IMR-90 (cell line): ENCODE results near the gene CAPRIN1. TPM values are rescaled to one million over a fixed set of nuclear protein-coding genes. Genes with fewer than 3 reads are reported as not detected.

Source experiments
- ATAC-seq: fragments of 200-7000 bp; cut with Tn5 transposase; 2 replicates; pipeline ENCODE4 v1.9.1; 2020; ENCODE audit warnings: low read depth, mild to moderate bottlenecking, moderate library complexity
- BruUV-seq: library from RNA; stranded (reverse); fragments of 400-500 nt; replicated peaks from 2 replicates; lab custom pipeline; 2021; lab: Mats Ljungman, UMichigan
- CTCF ChIA-PET: fragments of 300-600 bp; formaldehyde crosslinking; extraction: SDS; loops from one replicate; lab custom pipeline; 2021; ENCODE audit warnings: antibody characterized with exemption; lab: Yijun Ruan, JAX
- POLR2A ChIA-PET: fragments of 300-600 bp; sonication (Branson Sonifier 250); formaldehyde crosslinking; loops from one replicate; lab custom pipeline; 2022; ENCODE audit warnings: antibody characterized with exemption; ENCODE audit not compliant: unreplicated experiment; lab: Charles Lee
- DNase-seq: peaks from one replicate; pipeline ENCODE4 v3.0.0; 2013
- H2AFZ ChIP-seq: replicated peaks from 2 replicates; pipeline ENCODE3; 2013; ENCODE audit warnings: low read length, mild to moderate bottlenecking; ENCODE audit not compliant: poor library complexity
- H2AK5ac ChIP-seq: 2 replicates; pipeline ENCODE4 v1.6.1; 2013; ENCODE audit warnings: low read depth, low read length, inconsistent platforms
- H2AK9ac ChIP-seq: replicated peaks from 2 replicates; pipeline ENCODE3; 2013; ENCODE audit warnings: mild to moderate bottlenecking, low read depth, low read length, moderate library complexity; ENCODE audit not compliant: poor library complexity
- H2BK120ac ChIP-seq: 2 replicates; pipeline ENCODE4 v1.6.1; 2013; ENCODE audit warnings: low read depth, low read length, inconsistent platforms
- H2BK15ac ChIP-seq: 3 replicates; pipeline ENCODE4 v1.6.1; 2013; ENCODE audit warnings: low read depth, low read length, inconsistent platforms
- H2BK20ac ChIP-seq: 2 replicates; pipeline ENCODE4 v1.6.1; 2013; ENCODE audit warnings: low read depth, mild to moderate bottlenecking, inconsistent platforms, low read length, moderate library complexity
- H2BK5ac ChIP-seq: 2 replicates; pipeline ENCODE4 v1.6.1; 2013; ENCODE audit warnings: mild to moderate bottlenecking, low read depth, low read length, inconsistent platforms; ENCODE audit not compliant: poor library complexity, severe bottlenecking
- H3K14ac ChIP-seq: replicated peaks from 2 replicates; pipeline ENCODE4 v1.6.1; 2013; ENCODE audit warnings: low read depth, low read length, inconsistent platforms
- H3K18ac ChIP-seq: 2 replicates; pipeline ENCODE4 v1.6.1; 2013; ENCODE audit warnings: low read depth, low read length, control low read depth
- H3K23ac ChIP-seq: 2 replicates; pipeline ENCODE4 v1.6.1; 2013; ENCODE audit warnings: low read depth, low read length, inconsistent platforms
- H3K27ac ChIP-seq: 2 replicates; pipeline ENCODE4 v1.5.1; 2013; ENCODE audit warnings: mild to moderate bottlenecking, control low read depth, low read length; ENCODE audit not compliant: insufficient read depth
- H3K27me3 ChIP-seq: 2 replicates; pipeline ENCODE4 v1.6.1; 2013; ENCODE audit warnings: low read length; ENCODE audit not compliant: control insufficient read depth, insufficient read depth
- H3K36me3 ChIP-seq: 2 replicates; pipeline ENCODE4 v1.6.1; 2013; ENCODE audit warnings: low read length, mixed read lengths; ENCODE audit not compliant: control insufficient read depth, insufficient read depth
- H3K4ac ChIP-seq: 2 replicates; pipeline ENCODE4 v1.6.1; 2013; ENCODE audit warnings: low read depth, low read length, inconsistent platforms
- H3K4me1 ChIP-seq: 2 replicates; pipeline ENCODE4 v1.6.1; 2013; ENCODE audit warnings: low read length, mixed read lengths; ENCODE audit not compliant: control insufficient read depth, insufficient read depth
- H3K4me2 ChIP-seq: 2 replicates; pipeline ENCODE4 v1.6.1; 2013; ENCODE audit warnings: low read depth, mild to moderate bottlenecking, control low read depth, low read length, moderate library complexity
- H3K4me3 ChIP-seq: 2 replicates; pipeline ENCODE4 v1.5.1; 2013; ENCODE audit warnings: low read depth, mild to moderate bottlenecking, control low read depth, low read length, moderate library complexity; ENCODE audit not compliant: insufficient read depth
- H3K56ac ChIP-seq: 2 replicates; pipeline ENCODE4 v1.6.1; 2013; ENCODE audit warnings: low read length, inconsistent platforms; ENCODE audit not compliant: insufficient read depth; ENCODE audit errors: extremely low read depth
- H3K79me1 ChIP-seq, 2 experiments: 2 replicates each; pipeline ENCODE4 v1.6.1; 2013; ENCODE audit warnings: low read length in 2 of 2, inconsistent platforms in 1 of 2, low read depth in 1 of 2
- H3K9ac ChIP-seq: 2 replicates; pipeline ENCODE4 v1.6.1; 2013; ENCODE audit warnings: low read depth, low read length, control low read depth
- H3K9me1 ChIP-seq: 2 replicates; pipeline ENCODE4 v1.6.1; 2013; ENCODE audit warnings: low read length, inconsistent platforms; ENCODE audit not compliant: insufficient read depth
- H3K9me3 ChIP-seq: 2 replicates; pipeline ENCODE4 v1.6.1; 2013; ENCODE audit warnings: low read length; ENCODE audit not compliant: control insufficient read depth, insufficient read depth
- H4K20me1 ChIP-seq: 2 replicates; pipeline ENCODE4 v1.6.1; 2013; ENCODE audit warnings: low read length, inconsistent platforms; ENCODE audit not compliant: insufficient read depth
- H4K5ac ChIP-seq: 2 replicates; pipeline ENCODE4 v1.6.1; 2013; ENCODE audit warnings: mild to moderate bottlenecking, low read depth, low read length, control low read depth
- H4K8ac ChIP-seq, 2 experiments: 2 replicates each; pipeline ENCODE4 v1.6.1; 2013; ENCODE audit warnings: low read depth in 2 of 2, low read length in 2 of 2, control low read depth in 1 of 2, inconsistent platforms in 1 of 2
- H4K91ac ChIP-seq: 2 replicates; pipeline ENCODE4 v1.6.1; 2013; ENCODE audit warnings: low read depth, low read length, inconsistent platforms; ENCODE audit not compliant: insufficient read depth
- CEBPB ChIP-seq: IDR thresholded peaks from 2 replicates; pipeline ENCODE4 v1.6.1; 2012; ENCODE audit warnings: low read depth, low read length, improper control_type of control experiment
- CHD1 ChIP-seq: IDR thresholded peaks from 2 replicates; pipeline ENCODE4 v1.6.1; 2012; ENCODE audit warnings: low read depth, low read length, improper control_type of control experiment
- FOS ChIP-seq: fragments of 150-350 bp; IDR thresholded peaks from 2 replicates; pipeline ENCODE4 v1.6.1; 2016; ENCODE audit warnings: low read depth, low read length
- MXI1 ChIP-seq: IDR thresholded peaks from 2 replicates; pipeline ENCODE4 v1.6.1; 2012; ENCODE audit warnings: low read depth, mild to moderate bottlenecking, low read length, moderate library complexity, borderline replicate concordance
- POLR2A ChIP-seq: IDR thresholded peaks from 2 replicates; pipeline ENCODE4 v1.6.1; 2012; ENCODE audit warnings: mild to moderate bottlenecking, low read depth, low read length
- RCOR1 ChIP-seq: IDR thresholded peaks from 2 replicates; pipeline ENCODE4 v1.6.1; 2012; ENCODE audit warnings: mild to moderate bottlenecking, low read length, improper control_type of control experiment; ENCODE audit not compliant: insufficient replicate concordance
- RFX5 ChIP-seq: IDR thresholded peaks from 2 replicates; pipeline ENCODE4 v1.8.0; 2012; ENCODE audit warnings: low read depth, mild to moderate bottlenecking, low read length, moderate library complexity
- SMC3 ChIP-seq: fragments of 150-350 bp; IDR thresholded peaks from 2 replicates; pipeline ENCODE4 v1.6.1; 2016; ENCODE audit warnings: low read depth, mild to moderate bottlenecking, antibody characterized with exemption, low read length, moderate library complexity
- WGBS, 2 experiments: methylation state at CpG; one replicate each; pipeline versions ENCODE4 v1.1.5 to v1.1.7; 2013; ENCODE audit warnings: missing lambda C conversion rate in 2 of 2; ENCODE audit not compliant: insufficient read length in 1 of 2; ENCODE audit errors: extremely low coverage in 2 of 2; 5-methylcytosine and 5-hydroxymethylcytosine counted together
- dilution Hi-C: fragments of 300-500 bp; cut with HindIII; formaldehyde crosslinking; loops from one replicate; pipeline ENCODE4 v1.14.3; 2018; ENCODE audit warnings: low sequenced_read_pairs; ENCODE audit not compliant: unreplicated experiment
- in situ Hi-C: fragments of 300-500 bp; cut with MboI; formaldehyde crosslinking; loops from 3 replicates; pipeline ENCODE4 v1.14.3; 2019; ENCODE audit warnings: low sequenced_read_pairs, inconsistent platforms, mixed read lengths
- intact Hi-C: fragments of 100-400 bp; cut with micrococcal nuclease; formaldehyde crosslinking; loops from 2 replicates; pipeline ENCODE4 v1.10.0; 2022
- polyA plus RNA-seq, 3 experiments: library from polyadenylated mRNA; depleted of rRNA; stranded (reverse); fragments of >200 nt; gene quantifications; 2 replicates each; pipeline ENCODE4 v1.2.3, GENCODE V29; 2012; ENCODE audit warnings: low replicate concordance in 1 of 3
- total RNA-seq: library from RNA; depleted of rRNA; stranded (reverse); fragments of >200 nt; gene quantifications from 2 replicates; pipeline ENCODE4 v1.2.3, GENCODE V29; 2012
- TF ChIP-seq, protein P1 (sequence below): conservative IDR thresholded peaks from 2 replicates; pipeline ENCODE4 v1.5.1; 2012; ENCODE audit warnings: mild to moderate bottlenecking, low read depth, low read length, improper control_type of control experiment

Gene CAPRIN1
- total and polyA plus RNA-seq, 2 of the 4 experiments (the other 2 are of a cell fraction), result 127 to 253 TPM

DNA sequence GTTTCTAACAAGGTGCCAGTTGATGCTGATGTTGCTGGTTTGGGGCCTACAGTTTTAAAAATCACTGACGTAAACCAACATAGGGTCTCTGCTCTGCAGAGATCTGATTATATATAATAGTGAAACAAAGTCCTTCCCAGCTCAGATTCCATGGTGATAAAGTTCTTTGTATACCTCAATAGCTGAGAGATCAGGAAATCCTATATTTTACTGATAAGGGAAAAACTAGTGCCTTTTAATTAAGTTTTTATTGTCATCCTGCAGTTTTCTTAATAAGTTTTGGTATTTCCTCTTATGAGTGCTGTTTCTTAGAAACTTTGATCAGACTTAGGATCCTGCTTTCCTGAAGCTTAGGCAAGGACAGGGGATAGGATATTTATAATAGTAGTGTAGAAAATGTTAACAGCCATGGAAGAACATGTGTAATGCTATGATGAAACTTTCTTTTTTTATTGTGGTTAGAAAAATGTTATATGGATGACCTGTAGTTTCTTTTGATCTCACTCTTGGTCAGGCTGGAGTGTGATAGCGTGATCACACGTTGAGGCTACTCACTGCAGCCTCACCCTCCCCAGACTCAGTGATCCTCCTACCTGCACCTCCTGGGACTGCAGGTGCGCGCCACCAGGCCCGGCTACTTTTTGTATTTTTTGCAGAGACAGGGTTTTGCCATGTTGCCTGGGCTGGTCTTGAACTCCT lies 14.1 kb downstream of the CAPRIN1 start:
- Histone ChIP-seq H3K4me3 (no peak overlapping the region), H3K18ac (no peak overlapping the region), H2AFZ (no peak overlapping the region), H2BK15ac (no peak overlapping the region), H3K27ac (no peak overlapping the region), H3K79me1 (peaks cover 4 to 28% of the 10 kb centered on the region in 2 experiments; a peak in 3 of 4 replicates), H3K4me1 (peaks cover 12% of the 10 kb centered on the region), H3K4me2 (no peak overlapping the region; the same call in 1 of the 2 replicates), H3K23ac (no peak overlapping the region), H3K9ac (no peak overlapping the region), H3K4ac (no peak overlapping the region), H3K9me1 (peaks cover 11% of the 10 kb centered on the region), H4K91ac (no peak overlapping the region), H2AK5ac (no peak overlapping the region), H3K9me3 (no peaks in the 10 kb centered on the region), H2BK120ac (no peak overlapping the region), H4K8ac (no peak overlapping the region), H2BK20ac (no peak overlapping the region), H3K56ac (no peak overlapping the region), H2AK9ac (no peak overlapping the region), H3K27me3 (no peaks in the 10 kb centered on the region), H4K5ac (no peak overlapping the region), H4K20me1 (peaks cover 97% of the 10 kb centered on the region), H3K36me3 (peaks cover 15% of the 10 kb centered on the region), H3K14ac (no peak overlapping the region), H2BK5ac (no peak overlapping the region)
- no TSS peak for BruUV-seq
- WGBS, 2 experiments, result no CpG with 5 or more reads among the region's 6 CpGs
- intact Hi-C loops (loop anchor here (5.0 kb wide), 1 partner anchor 37 kb away; no protein-coding TSS in a partner anchor), dilution Hi-C loops (no loop called here), in situ Hi-C loops (loop anchor here (10.0 kb wide), 1 partner anchor 61 kb away; no protein-coding TSS in a partner anchor)
- ATAC-seq (peak; percentile 19; the same call in 1 of the 2 replicates), DNase-seq (peak; percentile 59)
- ChIA-PET POLR2A (no interaction called here), CTCF (no interaction called here)
- no peak for TF ChIP-seq POLR2A
- TF ChIP-seq SMC3, result no peak
- TF ChIP-seq, protein P1, sequence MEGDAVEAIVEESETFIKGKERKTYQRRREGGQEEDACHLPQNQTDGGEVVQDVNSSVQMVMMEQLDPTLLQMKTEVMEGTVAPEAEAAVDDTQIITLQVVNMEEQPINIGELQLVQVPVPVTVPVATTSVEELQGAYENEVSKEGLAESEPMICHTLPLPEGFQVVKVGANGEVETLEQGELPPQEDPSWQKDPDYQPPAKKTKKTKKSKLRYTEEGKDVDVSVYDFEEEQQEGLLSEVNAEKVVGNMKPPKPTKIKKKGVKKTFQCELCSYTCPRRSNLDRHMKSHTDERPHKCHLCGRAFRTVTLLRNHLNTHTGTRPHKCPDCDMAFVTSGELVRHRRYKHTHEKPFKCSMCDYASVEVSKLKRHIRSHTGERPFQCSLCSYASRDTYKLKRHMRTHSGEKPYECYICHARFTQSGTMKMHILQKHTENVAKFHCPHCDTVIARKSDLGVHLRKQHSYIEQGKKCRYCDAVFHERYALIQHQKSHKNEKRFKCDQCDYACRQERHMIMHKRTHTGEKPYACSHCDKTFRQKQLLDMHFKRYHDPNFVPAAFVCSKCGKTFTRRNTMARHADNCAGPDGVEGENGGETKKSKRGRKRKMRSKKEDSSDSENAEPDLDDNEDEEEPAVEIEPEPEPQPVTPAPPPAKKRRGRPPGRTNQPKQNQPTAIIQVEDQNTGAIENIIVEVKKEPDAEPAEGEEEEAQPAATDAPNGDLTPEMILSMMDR, result peak; percentile 13; the same call in 1 of the 2 replicates
- no peak for TF ChIP-seq MXI1
- no peak for TF ChIP-seq RCOR1
- no peak for TF ChIP-seq FOS
- peak; percentile 68 for TF ChIP-seq CEBPB
- TF ChIP-seq CHD1, result no peak
- TF ChIP-seq RFX5, result no peak
